ENCODE results near the gene HPCAL1. TPM values are rescaled to one million over a fixed set of nuclear protein-coding genes. Genes with fewer than 3 reads are reported as not detected.

HPCAL1 gene
- total and polyA plus RNA-seq, 2 experiments from 2014 or later, result 8.3 to 25.4 TPM

GRCh38 chr2:10324095-10324832 is 21.6 kb downstream of the HPCAL1 start:
- Histone ChIP-seq H3K36me3 (ENCODE audit: insufficient read depth) (no peaks in the 10 kb centered on the region), H3K27ac (ENCODE audit: low read depth) (peak overlapping the region; percentile 29; the same call in 1 of the 2 replicates), H3K79me2 (replicated peaks; ENCODE audit: insufficient read depth) (no peaks in the 10 kb centered on the region), H3F3A (replicated peaks; ENCODE audit: low read depth) (no peaks in the 10 kb centered on the region), H3K4me2 (no peak overlapping the region), H3K4me1 (ENCODE audit: insufficient read depth) (peaks cover 9% of the 10 kb centered on the region; the same call in 1 of the 2 replicates), H4K20me1 (replicated peaks; ENCODE audit: insufficient read depth) (no peaks in the 10 kb centered on the region), H3K4me3 (no peak overlapping the region), H3K27me3 (ENCODE audit: insufficient read depth) (no peaks in the 10 kb centered on the region), H3K9me2 (ENCODE audit: insufficient read depth) (0 out of 2 replicates have a peak, but pooled peaks cover 3% of the 10 kb centered on the region), H2AFZ (no peak overlapping the region)
- Mint-ChIP-seq H3K9me3 (peaks cover 7% of the 10 kb centered on the region; the same call in 1 of the 3 replicates), H3K4me3 (no peak overlapping the region), H3K36me3 (ENCODE audit: low read depth) (peaks cover 6% of the 10 kb centered on the region; the same call in 1 of the 3 replicates), H3K4me1 (peaks cover 56% of the 10 kb centered on the region), H3K27ac (peak overlapping the region; percentile 87), H3K27me3 (ENCODE audit: insufficient read depth, low read depth, poor library complexity) (peaks cover 7% of the 10 kb centered on the region)
- DNase-seq (ENCODE audit: low spot score) (peak; percentile 93), ATAC-seq (peak; percentile 66)
- no peak for TF ChIP-seq ZNF462 (CRISPR knock-in tag; IDR thresholded peaks at IDR 0.05)
- TF ChIP-seq JUNB (IDR thresholded peaks at IDR 0.05; ENCODE audit: unreplicated experiment), result no peak
- no peak for TF ChIP-seq EZH2 (IDR thresholded peaks at IDR 0.05; ENCODE audit: low read depth, unreplicated experiment)
- no peak for TF ChIP-seq CTCF (conservative IDR thresholded peaks at IDR 0.05; ENCODE audit: low read depth in 2 of 2)
- TF ChIP-seq STAT1 (IDR thresholded peaks at IDR 0.05; ENCODE audit: unreplicated experiment), result no peak
- TF ChIP-seq NANOG (IDR thresholded peaks at IDR 0.05; ENCODE audit: borderline replicate concordance), result no peak

Data from GM23338 (cell line).